Urinary bladder (tissue), 4 donors: ENCODE measurements around the gene VCX. TPM values are rescaled to one million over a fixed set of nuclear protein-coding genes. Genes with fewer than 3 reads are reported as not detected.
"Not testable (repeated sequence)": the region's sequence is repeated elsewhere in the genome, so short reads cannot be mapped to it uniquely, and the experiment has no call there.

Experiments used
- DNase-seq: peaks from one replicate; pipeline ENCODE4 v3.0.0-alpha.2; 2015; ENCODE audit errors: extremely low spot score
- H3K27ac ChIP-seq: one replicate; pipeline ENCODE4 v1.5.1; 2013; ENCODE audit warnings: low read depth, mild to moderate bottlenecking, moderate library complexity
- H3K36me3 ChIP-seq: one replicate; pipeline ENCODE4 v1.6.1; 2013; ENCODE audit warnings: mild to moderate bottlenecking, moderate library complexity; ENCODE audit not compliant: insufficient read depth
- H3K4me1 ChIP-seq: one replicate; pipeline ENCODE4 v1.6.1; 2013; ENCODE audit warnings: mild to moderate bottlenecking, moderate library complexity; ENCODE audit not compliant: insufficient read depth
- H3K4me3 ChIP-seq: one replicate; pipeline ENCODE4 v1.5.1; 2013; ENCODE audit warnings: low read depth, low read length
- WGBS: extraction: QIAGEN DNeasy Blood & Tissue Kit; methylation state at CpG from one replicate; pipeline ENCODE4 v1.1.7; 2013; 5-methylcytosine and 5-hydroxymethylcytosine counted together
- polyA plus RNA-seq: library from polyadenylated mRNA; stranded (reverse); fragments of 200-250 nt; gene quantifications from one replicate; pipeline ENCODE4 v1.2.3, GENCODE V29; 2013
- total RNA-seq: library from RNA; depleted of rRNA; stranded (reverse); fragments of >200 nt; gene quantifications from one replicate; pipeline ENCODE4 v1.2.3, GENCODE V29; 2014
- donor health status: healthy with polysubstance abuse.
- donor health status: healthy.

The VCX gene
- total RNA-seq (not detected), polyA plus RNA-seq (not detected)

GRCh38 chrX:7842871-7843270 lies at the start of gene VCX:
VCX (plus strand) TSS chrX:7843171; CDS start chrX:7843204, 33 bp downstream.
- H3K36me3 ChIP-seq, H3K27ac ChIP-seq, H3K4me3 ChIP-seq, DNase-seq, H3K4me1 ChIP-seq: not testable (repeated sequence)
- WGBS = 97% methylated on average over 5 of the region's 20 CpGs

GRCh38 chrX:7798327-7798726 lies 44.6 kb upstream of the VCX start:
- DNase-seq = no peak
- H3K27ac ChIP-seq = no peak overlapping the region
- no peak overlapping the region for H3K4me3 ChIP-seq
- 90% methylated on average over 2 of the region's 2 CpGs for WGBS
- no peaks in the 10 kb centered on the region for H3K4me1 ChIP-seq
- H3K36me3 ChIP-seq = no peaks in the 10 kb centered on the region

GRCh38 chrX:7801711-7802110 lies 41.3 kb upstream of the VCX start:
- H3K36me3 ChIP-seq = no peaks in the 10 kb centered on the region
- no peak for DNase-seq
- no peak overlapping the region for H3K27ac ChIP-seq
- no peak overlapping the region for H3K4me3 ChIP-seq
- 87% methylated on average over 2 of the region's 2 CpGs for WGBS
- H3K4me1 ChIP-seq = no peaks in the 10 kb centered on the region

GRCh38 chrX:7815166-7815805 lies 27.7 kb upstream of the VCX start:
- WGBS = 10% methylated on average over 2 of the region's 2 CpGs
- DNase-seq = no peak

GRCh38 chrX:7828594-7828993 lies 14.4 kb upstream of the VCX start:
- DNase-seq = no peak
- Histone ChIP-seq H3K36me3 (no peaks in the 10 kb centered on the region), H3K27ac (no peak overlapping the region), H3K4me1 (no peaks in the 10 kb centered on the region), H3K4me3 (no peak overlapping the region)
- WGBS = 60% methylated on average over 2 of the region's 2 CpGs

More at GRCh38 chrX:7815166-7815805, 27.7 kb upstream of the VCX start:
- H3K4me1 ChIP-seq = no peaks in the 10 kb centered on the region
- H3K4me3 ChIP-seq = no peak overlapping the region
- no peak overlapping the region for H3K27ac ChIP-seq
- H3K36me3 ChIP-seq = no peaks in the 10 kb centered on the region

- Histone ChIP-seq H3K36me3 (no peaks in the 10 kb centered on the region), H3K4me3 (no peak overlapping the region), H3K4me1 (no peaks in the 10 kb centered on the region), H3K27ac (no peak overlapping the region)
- DNase-seq = no peak
- WGBS = 75% methylated on average over 3 of the region's 3 CpGs
Observed at GRCh38 chrX:7841084-7841805, 1.7 kb upstream of the VCX start.

GRCh38 chrX:7852166-7852565 lies 9.2 kb downstream of the VCX start:
- no peak for DNase-seq
- Histone ChIP-seq H3K4me3 (no peak overlapping the region), H3K4me1 (no peaks in the 10 kb centered on the region), H3K27ac (no peak overlapping the region), H3K36me3 (no peaks in the 10 kb centered on the region)
- WGBS = 33% methylated on average over 1 of the region's 1 CpG

- no peaks in the 10 kb centered on the region for H3K4me1 ChIP-seq
- WGBS = 56% methylated on average over 4 of the region's 4 CpGs
- no peak overlapping the region for H3K27ac ChIP-seq
- no peak for DNase-seq
- no peak overlapping the region for H3K4me3 ChIP-seq
- no peaks in the 10 kb centered on the region for H3K36me3 ChIP-seq
Observed at GRCh38 chrX:7872042-7872441, 29.1 kb downstream of the VCX start.

- DNase-seq = no peak
- no peaks in the 10 kb centered on the region for H3K36me3 ChIP-seq
- no peak overlapping the region for H3K4me3 ChIP-seq
- WGBS = 67% methylated on average over 2 of the region's 2 CpGs
- H3K27ac ChIP-seq = no peak overlapping the region
- no peaks in the 10 kb centered on the region for H3K4me1 ChIP-seq
Observed at GRCh38 chrX:7876957-7877356, 34.0 kb downstream of the VCX start.

- no peak for DNase-seq
- Histone ChIP-seq H3K36me3 (no peaks in the 10 kb centered on the region), H3K4me1 (no peaks in the 10 kb centered on the region), H3K27ac (no peak overlapping the region), H3K4me3 (no peak overlapping the region)
- WGBS = 58% methylated on average over 2 of the region's 2 CpGs
Observed at GRCh38 chrX:7889135-7889534, 46.2 kb downstream of the VCX start.

- Histone ChIP-seq H3K36me3 (no peaks in the 10 kb centered on the region), H3K4me1 (no peaks in the 10 kb centered on the region), H3K4me3 (no peak overlapping the region), H3K27ac (no peak overlapping the region)
- DNase-seq = no peak
- 75% methylated on average over 2 of the region's 2 CpGs for WGBS
Observed at GRCh38 chrX:7889680-7890079, 46.7 kb downstream of the VCX start.

- WGBS = 41% methylated on average over 9 of the region's 9 CpGs
- Histone ChIP-seq H3K36me3 (peaks cover 1% of the 10 kb centered on the region), H3K4me3 (no peak overlapping the region), H3K27ac (no peak overlapping the region), H3K4me1 (no peaks in the 10 kb centered on the region)
- no peak for DNase-seq
Observed at GRCh38 chrX:7891928-7892327, 49.0 kb downstream of the VCX start.
